GM13977 (cell line): ENCODE results near the gene ZNF160.
"Not testable (repeated sequence)": the region's sequence is repeated elsewhere in the genome, so short reads cannot be mapped to it uniquely, and the experiment has no call there.

Experiments
- DNase-seq: peaks from one replicate; pipeline ENCODE4 v3.0.0; 2012; ENCODE audit warnings: low spot score
- in situ Hi-C: fragments of 300-500 bp; cut with MboI; formaldehyde crosslinking; loops from one replicate; pipeline ENCODE4 v1.12.0; 2022; ENCODE audit warnings: low sequenced_read_pairs, low pct_unique_long_range_greater_than_20kb, mixed read lengths, inconsistent platforms; ENCODE audit not compliant: unreplicated experiment
- TF ChIP-seq, protein P1 (sequence below): IDR thresholded peaks from 2 replicates; pipeline ENCODE4 v1.5.1; 2012; ENCODE audit warnings: mild to moderate bottlenecking, control low read depth; ENCODE audit not compliant: insufficient read depth; ENCODE audit errors: extremely low read depth, missing control alignments

ZNF160 gene

DNA sequence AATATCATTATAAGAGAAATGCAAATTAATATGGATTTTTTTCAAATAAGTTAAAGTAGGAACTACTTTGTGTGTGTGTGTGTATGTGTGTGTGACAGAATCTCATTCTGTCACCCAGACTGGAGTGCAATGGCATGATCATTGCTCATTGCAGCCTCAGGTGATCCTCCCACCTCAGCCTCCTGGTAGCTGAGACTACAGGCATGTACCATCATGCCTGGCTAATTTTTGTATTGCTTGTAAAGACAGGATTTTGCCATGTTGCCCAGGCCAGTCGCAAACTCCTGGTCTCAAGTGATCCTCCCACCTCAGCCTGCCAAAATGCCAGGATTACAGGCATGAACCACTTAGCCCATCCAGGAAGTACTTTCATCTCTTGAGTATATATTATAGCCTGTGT, 61.9 kb downstream of the ZNF160 start:
- TF ChIP-seq, protein P1, sequence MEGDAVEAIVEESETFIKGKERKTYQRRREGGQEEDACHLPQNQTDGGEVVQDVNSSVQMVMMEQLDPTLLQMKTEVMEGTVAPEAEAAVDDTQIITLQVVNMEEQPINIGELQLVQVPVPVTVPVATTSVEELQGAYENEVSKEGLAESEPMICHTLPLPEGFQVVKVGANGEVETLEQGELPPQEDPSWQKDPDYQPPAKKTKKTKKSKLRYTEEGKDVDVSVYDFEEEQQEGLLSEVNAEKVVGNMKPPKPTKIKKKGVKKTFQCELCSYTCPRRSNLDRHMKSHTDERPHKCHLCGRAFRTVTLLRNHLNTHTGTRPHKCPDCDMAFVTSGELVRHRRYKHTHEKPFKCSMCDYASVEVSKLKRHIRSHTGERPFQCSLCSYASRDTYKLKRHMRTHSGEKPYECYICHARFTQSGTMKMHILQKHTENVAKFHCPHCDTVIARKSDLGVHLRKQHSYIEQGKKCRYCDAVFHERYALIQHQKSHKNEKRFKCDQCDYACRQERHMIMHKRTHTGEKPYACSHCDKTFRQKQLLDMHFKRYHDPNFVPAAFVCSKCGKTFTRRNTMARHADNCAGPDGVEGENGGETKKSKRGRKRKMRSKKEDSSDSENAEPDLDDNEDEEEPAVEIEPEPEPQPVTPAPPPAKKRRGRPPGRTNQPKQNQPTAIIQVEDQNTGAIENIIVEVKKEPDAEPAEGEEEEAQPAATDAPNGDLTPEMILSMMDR: no peak
- no peak for DNase-seq
- in situ Hi-C loops: no loop called here

DNA sequence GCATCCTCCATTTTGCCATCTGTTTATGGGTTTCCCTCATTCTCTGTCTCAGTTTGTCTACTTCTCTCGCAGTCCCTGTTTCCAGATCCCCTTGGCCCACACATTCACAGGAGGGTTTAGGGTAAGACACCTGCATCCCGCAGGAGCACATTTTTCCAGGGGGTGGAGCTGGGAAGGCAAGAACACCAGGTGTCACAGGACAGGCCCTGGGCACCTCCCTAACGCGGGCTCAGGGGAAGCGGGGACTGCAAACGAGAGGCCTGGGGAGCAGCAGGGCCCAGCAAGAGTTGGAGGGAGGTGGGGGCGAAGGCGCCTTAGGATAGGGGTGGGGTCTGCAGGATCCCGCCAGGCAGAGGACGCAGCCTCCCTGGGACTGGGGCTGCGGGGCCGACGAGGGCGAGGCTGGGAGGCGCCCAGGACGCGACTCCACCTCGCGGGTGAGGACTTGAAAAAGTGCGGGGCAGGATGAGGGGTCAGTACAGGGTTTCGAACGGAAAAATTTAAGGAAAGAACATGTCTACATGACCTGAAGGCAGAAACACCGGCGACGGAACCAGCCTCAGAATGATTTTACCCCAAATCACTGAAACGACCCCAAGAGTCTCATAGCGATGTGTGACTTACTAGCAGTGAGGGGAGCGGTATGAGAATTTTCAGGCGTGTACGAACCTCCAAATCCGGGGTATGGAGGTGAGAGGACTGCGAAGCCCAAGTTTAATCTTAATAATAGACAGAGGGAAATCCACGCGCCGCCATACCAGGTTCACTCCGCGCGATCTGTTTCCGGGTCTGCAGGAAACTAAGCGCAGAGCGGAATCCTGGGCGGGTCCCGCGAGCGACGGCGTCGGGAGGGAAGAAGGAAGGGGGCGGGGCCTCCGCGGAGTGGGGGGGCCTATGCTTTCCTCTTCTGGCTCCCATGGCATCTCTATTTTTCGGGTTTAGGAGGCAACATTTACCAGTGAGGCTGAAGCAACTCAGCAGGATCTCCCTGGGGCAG, 65.8 kb downstream of the ZNF160 start:
- TF ChIP-seq, protein P1: no peak
- in situ Hi-C loops: no loop called here
- no peak for DNase-seq

DNA sequence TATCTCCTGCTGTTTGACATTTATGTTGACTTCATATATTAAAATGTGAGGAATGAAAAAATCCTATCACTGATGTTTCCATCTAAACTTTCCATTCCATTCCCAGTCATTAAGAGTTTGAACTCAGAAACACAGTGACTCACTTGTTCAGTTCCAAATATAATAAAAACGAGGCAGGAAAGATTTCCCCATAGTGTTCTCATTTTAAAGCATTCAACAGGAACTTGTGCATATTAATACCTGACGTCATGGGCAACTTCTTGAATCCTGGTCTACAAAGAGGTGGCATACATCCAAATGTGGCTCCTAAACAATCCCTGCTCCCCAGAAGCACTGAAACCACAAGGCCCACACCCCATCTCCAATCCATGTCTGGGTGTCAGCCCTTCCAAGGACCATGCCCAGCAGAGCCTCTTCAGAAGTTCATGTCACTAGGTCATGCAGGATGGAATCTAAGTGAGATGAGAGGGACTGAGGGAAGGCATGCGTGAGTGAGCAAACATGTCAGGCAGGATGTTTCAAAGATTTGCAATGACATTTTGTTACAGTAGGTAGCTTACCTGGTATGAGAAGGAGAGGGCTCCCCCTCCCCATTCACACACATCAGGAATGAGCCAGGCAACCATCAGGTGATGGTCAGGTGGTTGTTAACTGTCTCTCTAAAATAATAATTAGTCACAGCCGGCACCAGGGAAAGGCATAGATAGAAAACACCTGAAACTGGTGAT, 68.1 kb downstream of the ZNF160 start:
- TF ChIP-seq, protein P1: no peak
- DNase-seq: no peak
- in situ Hi-C loops: no loop called here

DNA sequence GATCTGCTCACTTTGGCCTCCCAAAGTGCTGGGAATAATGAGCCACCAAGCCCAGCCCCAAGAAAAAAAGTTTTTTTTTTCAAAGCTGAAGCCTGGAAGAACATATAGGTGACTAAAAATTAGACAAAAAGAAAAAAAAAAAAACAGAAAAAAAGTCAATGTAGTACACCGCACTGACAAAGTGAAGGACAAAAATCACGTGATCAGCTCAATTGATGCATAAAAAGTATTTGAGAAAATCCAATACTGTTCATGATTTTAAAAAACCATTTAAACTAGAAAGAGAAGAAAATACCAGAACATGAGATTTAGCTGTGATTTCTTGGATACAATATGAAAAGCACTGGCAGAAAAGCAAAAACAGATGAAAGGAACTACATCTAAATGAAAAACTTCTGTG, 69.2 kb downstream of the ZNF160 start:
- DNase-seq: no peak
- in situ Hi-C loops: no loop called here
- TF ChIP-seq, protein P1: no peak

DNA sequence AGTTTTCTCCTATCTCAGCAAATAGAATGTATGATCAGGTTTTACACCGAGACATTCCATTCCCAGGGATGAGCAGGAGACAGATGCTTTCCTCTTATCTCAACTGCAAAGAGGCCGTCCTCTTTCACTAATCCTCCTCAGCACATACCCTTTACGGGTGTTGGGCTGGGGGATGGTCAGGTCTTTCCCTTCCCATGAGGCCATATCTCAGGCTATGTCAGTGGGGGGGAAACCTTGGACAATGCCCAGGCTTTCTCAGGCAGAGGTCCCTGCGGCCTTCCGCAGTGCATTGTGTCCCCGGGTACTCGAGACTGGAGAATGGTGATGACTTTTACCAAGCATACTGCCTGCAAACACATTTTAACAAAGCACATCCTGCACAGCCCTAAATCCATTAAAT, 74.9 kb downstream of the ZNF160 start:
- DNase-seq, in situ Hi-C loops: not testable (repeated sequence)

DNA sequence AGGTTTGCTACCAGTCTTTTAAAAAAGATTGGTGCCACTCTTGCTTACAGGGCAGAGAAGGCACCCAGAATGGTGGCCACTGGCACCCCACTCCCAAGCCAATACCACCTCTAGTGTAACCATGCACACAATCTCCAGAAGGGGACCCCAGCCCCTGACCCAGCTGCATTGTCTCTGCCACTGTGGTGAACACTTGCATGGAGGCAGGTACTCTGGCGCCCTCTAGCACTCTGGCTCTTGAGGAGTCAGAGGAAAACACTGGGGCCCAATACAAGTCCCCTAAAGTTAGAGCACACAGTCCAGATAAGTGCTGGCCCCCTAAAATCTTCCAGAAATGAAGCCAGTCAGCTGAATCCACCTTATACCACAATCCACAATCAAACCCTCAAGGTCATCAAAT, 83.5 kb downstream of the ZNF160 start:
- TF ChIP-seq, protein P1: no peak
- no peak for DNase-seq
- in situ Hi-C loops: no loop called here
